ENCODE results near the gene OR2W3.

The OR2W3 gene

DNA sequence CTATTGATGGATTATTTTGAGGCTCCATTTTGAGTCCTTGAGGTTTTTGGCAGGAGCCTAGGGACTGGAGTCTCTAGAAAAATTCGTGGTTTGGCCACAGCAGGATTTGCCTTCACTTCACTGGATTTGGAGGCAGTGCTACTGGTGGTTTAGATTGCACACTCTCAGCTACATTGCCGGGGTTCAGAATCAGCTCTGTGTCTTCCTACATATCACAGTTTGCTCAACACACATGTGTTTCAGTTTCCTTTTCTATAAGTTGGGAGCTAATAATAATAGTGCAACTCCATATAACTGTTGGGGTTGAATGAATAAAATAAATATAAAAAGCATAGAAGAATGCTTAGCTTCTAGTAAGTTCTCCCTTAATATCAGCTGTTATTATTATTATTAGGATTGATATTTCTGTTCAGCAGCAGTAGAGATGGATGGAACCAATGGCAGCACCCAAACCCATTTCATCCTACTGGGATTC lies at the start of gene OR2W3:
Gene OR2W3, plus strand, starts transcription at position 425 of the 475 bp plus-strand sequence. Its CDS starts 0 bp downstream, at position 425.
- Histone ChIP-seq H3K9ac (ENCODE audit: low read length in 5 of 5) (no peak within 1 kb of the TSS), H3K9me3 (ENCODE audit: control insufficient read depth in 5 of 5, low read length in 5 of 5) (peaks cover 0 to 7% (median 0%) of the 10 kb centered on the region in 5 donors), H3K36me3 (ENCODE audit: control insufficient read depth in 5 of 5, insufficient read depth in 5 of 5, low read length in 5 of 5) (no peaks in the 10 kb centered on the region), H3K4me1 (ENCODE audit: control insufficient read depth in 5 of 5, insufficient read depth in 5 of 5, low read length in 5 of 5) (no peaks in the 10 kb centered on the region), H3K27me3 (ENCODE audit: control insufficient read depth in 5 of 5, insufficient read depth in 4 of 5, low read length in 5 of 5) (no peaks in the 10 kb centered on the region), H3K27ac (ENCODE audit: low read depth, low read length) (no peak within 1 kb of the TSS), H3K4me3 (ENCODE audit: low read depth in 1 of 5, low read length in 5 of 5) (no peak within 1 kb of the TSS)

DNA sequence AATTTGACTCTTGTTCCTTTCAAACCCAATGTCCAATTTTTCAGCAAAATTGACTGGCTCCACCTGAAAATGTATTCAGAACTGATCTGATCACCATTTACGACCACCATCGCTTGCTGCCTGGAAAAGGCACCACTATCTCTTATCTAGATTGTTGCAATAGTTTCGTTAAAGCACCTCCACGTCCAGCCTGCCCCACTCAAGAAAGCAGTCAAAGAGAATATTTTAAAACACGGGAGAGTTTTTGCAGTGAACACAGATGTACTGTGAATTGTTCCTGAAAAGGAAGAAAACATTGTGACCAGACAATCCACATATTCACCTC lies 49.7 kb upstream of the OR2W3 start:
- Histone ChIP-seq H3K9me3 (ENCODE audit: control insufficient read depth in 5 of 5, low read length in 5 of 5) (peaks cover 0 to 6% (median 0%) of the 10 kb centered on the region in 5 donors), H3K27me3 (ENCODE audit: control insufficient read depth in 5 of 5, insufficient read depth in 4 of 5, low read length in 5 of 5) (no peaks in the 10 kb centered on the region), H3K9ac (ENCODE audit: low read length in 5 of 5) (no peak overlapping the region), H3K4me1 (ENCODE audit: control insufficient read depth in 5 of 5, insufficient read depth in 5 of 5, low read length in 5 of 5) (no peaks in the 10 kb centered on the region), H3K36me3 (ENCODE audit: control insufficient read depth in 5 of 5, insufficient read depth in 5 of 5, low read length in 5 of 5) (no peaks in the 10 kb centered on the region), H3K27ac (ENCODE audit: low read depth, low read length) (no peak overlapping the region), H3K4me3 (ENCODE audit: low read depth in 1 of 5, low read length in 5 of 5) (no peak overlapping the region)

DNA sequence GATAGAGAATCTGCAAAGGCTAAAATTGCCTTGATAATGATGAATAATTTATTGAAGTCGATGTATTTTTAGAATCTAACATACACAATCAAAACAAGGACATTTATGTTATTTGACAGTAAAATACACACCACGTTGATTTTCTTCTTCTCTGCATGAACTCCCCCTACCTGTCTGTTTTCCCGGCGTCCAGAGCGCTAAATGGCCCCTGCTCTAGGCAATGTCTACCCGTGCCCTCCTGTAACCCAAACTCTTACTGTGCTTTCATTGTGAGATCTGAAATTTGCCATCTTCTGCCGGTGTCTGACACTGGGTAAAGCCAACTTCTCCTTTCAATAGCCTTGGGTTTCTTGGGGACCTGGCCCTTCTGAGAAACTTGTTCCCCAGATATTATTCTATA lies 47.0 kb upstream of the OR2W3 start:
- no peaks in the 10 kb centered on the region for H3K36me3 ChIP-seq (ENCODE audit: control insufficient read depth in 5 of 5, insufficient read depth in 5 of 5, low read length in 5 of 5)
- no peak overlapping the region for H3K9ac ChIP-seq (ENCODE audit: low read length in 5 of 5)
- H3K4me1 ChIP-seq (ENCODE audit: control insufficient read depth in 5 of 5, insufficient read depth in 5 of 5, low read length in 5 of 5): peaks cover 0 to 5% (median 0%) of the 10 kb centered on the region in 5 donors
- no peaks in the 10 kb centered on the region for H3K27me3 ChIP-seq (ENCODE audit: control insufficient read depth in 5 of 5, insufficient read depth in 4 of 5, low read length in 5 of 5)
- no peak overlapping the region for H3K27ac ChIP-seq (ENCODE audit: low read depth, low read length)
- H3K9me3 ChIP-seq (ENCODE audit: control insufficient read depth in 5 of 5, low read length in 5 of 5): no peaks in the 10 kb centered on the region
- no peak overlapping the region for H3K4me3 ChIP-seq (ENCODE audit: low read depth in 1 of 5, low read length in 5 of 5)

DNA sequence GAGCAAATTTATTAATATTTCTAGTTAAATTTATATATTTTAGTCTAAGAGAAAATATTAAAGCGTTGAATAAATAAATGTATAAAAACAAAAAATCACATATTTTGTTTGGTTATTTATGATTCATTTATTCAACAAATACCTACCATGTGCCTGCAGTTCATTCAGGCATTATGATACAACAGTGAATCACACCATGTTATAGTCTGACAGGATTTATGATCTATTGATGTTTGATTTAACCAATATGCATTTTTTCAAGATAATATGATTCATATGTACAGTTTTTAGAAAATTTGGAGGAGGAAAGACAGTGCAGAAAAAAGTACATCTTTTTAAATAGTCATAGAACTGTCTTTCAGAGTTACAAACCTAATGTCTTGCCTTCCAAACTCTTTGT lies 45.8 kb upstream of the OR2W3 start:
- H3K27ac ChIP-seq (ENCODE audit: low read depth, low read length): no peak overlapping the region
- no peak overlapping the region for H3K9ac ChIP-seq (ENCODE audit: low read length in 5 of 5)
- H3K36me3 ChIP-seq (ENCODE audit: control insufficient read depth in 5 of 5, insufficient read depth in 5 of 5, low read length in 5 of 5): no peaks in the 10 kb centered on the region
- no peak overlapping the region for H3K4me3 ChIP-seq (ENCODE audit: low read depth in 1 of 5, low read length in 5 of 5)
- no peaks in the 10 kb centered on the region for H3K9me3 ChIP-seq (ENCODE audit: control insufficient read depth in 5 of 5, low read length in 5 of 5)
- H3K27me3 ChIP-seq (ENCODE audit: control insufficient read depth in 5 of 5, insufficient read depth in 4 of 5, low read length in 5 of 5): no peaks in the 10 kb centered on the region
- H3K4me1 ChIP-seq (ENCODE audit: control insufficient read depth in 5 of 5, insufficient read depth in 5 of 5, low read length in 5 of 5): peaks cover 0 to 5% (median 0%) of the 10 kb centered on the region in 5 donors

DNA sequence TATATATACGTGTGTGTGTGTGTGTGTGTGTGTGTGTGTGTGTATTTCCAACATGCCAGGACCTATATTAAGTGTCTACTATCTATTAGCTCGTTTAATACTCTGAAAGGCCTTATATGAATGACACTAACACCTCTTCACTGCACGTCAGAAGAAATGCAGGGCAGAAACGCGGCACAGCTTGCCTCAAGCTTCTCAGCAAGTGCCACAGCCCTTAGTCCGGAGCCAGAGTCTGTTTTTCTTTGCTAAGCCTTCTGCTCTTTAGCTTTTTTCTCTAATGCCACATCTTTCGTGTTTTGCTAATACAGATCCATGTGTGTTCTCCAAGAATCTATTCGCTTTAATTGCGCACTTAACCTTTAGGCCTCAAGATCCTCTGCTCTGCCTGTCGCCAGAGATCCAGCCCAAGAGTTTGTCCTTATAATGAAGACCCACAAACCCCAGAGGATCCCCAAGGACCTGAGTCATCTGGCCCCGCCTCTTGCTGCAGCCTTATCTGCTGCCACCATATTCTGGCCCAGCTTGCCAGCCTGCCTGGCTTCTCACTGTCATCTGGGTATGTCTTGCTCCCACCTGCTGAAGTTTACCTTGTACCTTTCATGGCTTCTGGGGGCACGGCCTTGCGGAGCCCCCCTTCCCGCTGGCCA lies 40.4 kb upstream of the OR2W3 start:
- H3K36me3 ChIP-seq (ENCODE audit: control insufficient read depth in 5 of 5, insufficient read depth in 5 of 5, low read length in 5 of 5): no peaks in the 10 kb centered on the region
- peaks cover 5 to 16% (median 9%) of the 10 kb centered on the region in 5 donors for H3K27me3 ChIP-seq (ENCODE audit: control insufficient read depth in 5 of 5, insufficient read depth in 4 of 5, low read length in 5 of 5)
- no peak overlapping the region for H3K27ac ChIP-seq (ENCODE audit: low read depth, low read length)
- H3K4me3 ChIP-seq (ENCODE audit: low read depth in 1 of 5, low read length in 5 of 5): no peak overlapping the region
- no peak overlapping the region for H3K9ac ChIP-seq (ENCODE audit: low read length in 5 of 5)
- peaks cover 0 to 2% (median 0%) of the 10 kb centered on the region in 5 donors for H3K9me3 ChIP-seq (ENCODE audit: control insufficient read depth in 5 of 5, low read length in 5 of 5)
- H3K4me1 ChIP-seq (ENCODE audit: control insufficient read depth in 5 of 5, insufficient read depth in 5 of 5, low read length in 5 of 5): peaks cover 0 to 20% (median 6%) of the 10 kb centered on the region in 5 donors

DNA sequence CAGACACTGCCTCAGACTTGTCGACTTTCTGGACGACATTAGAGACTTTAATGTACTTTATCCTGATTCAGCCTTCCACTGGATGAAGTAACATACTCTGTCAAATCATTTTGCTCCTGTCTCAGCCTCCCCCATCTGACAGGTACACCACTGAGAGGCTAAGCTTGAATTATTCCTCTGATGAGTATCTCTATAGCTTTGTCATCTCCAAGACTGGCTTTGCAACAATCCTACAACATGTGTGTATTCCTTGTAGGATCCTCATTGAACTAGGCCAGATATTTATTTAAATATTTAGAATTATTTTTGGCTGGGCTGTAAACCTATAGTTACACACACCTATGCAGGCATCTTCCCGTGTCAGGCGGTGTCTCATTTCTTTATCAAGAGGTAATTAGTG lies 39.5 kb upstream of the OR2W3 start:
- H3K9me3 ChIP-seq (ENCODE audit: control insufficient read depth in 5 of 5, low read length in 5 of 5): peaks cover 0 to 2% (median 0%) of the 10 kb centered on the region in 5 donors
- no peak overlapping the region for H3K9ac ChIP-seq (ENCODE audit: low read length in 5 of 5)
- H3K36me3 ChIP-seq (ENCODE audit: control insufficient read depth in 5 of 5, insufficient read depth in 5 of 5, low read length in 5 of 5): no peaks in the 10 kb centered on the region
- H3K4me3 ChIP-seq (ENCODE audit: low read depth in 1 of 5, low read length in 5 of 5): no peak overlapping the region
- H3K4me1 ChIP-seq (ENCODE audit: control insufficient read depth in 5 of 5, insufficient read depth in 5 of 5, low read length in 5 of 5): peaks cover 0 to 20% (median 6%) of the 10 kb centered on the region in 5 donors
- no peak overlapping the region for H3K27ac ChIP-seq (ENCODE audit: low read depth, low read length)
- peaks cover 5 to 16% (median 9%) of the 10 kb centered on the region in 5 donors for H3K27me3 ChIP-seq (ENCODE audit: control insufficient read depth in 5 of 5, insufficient read depth in 4 of 5, low read length in 5 of 5)

DNA sequence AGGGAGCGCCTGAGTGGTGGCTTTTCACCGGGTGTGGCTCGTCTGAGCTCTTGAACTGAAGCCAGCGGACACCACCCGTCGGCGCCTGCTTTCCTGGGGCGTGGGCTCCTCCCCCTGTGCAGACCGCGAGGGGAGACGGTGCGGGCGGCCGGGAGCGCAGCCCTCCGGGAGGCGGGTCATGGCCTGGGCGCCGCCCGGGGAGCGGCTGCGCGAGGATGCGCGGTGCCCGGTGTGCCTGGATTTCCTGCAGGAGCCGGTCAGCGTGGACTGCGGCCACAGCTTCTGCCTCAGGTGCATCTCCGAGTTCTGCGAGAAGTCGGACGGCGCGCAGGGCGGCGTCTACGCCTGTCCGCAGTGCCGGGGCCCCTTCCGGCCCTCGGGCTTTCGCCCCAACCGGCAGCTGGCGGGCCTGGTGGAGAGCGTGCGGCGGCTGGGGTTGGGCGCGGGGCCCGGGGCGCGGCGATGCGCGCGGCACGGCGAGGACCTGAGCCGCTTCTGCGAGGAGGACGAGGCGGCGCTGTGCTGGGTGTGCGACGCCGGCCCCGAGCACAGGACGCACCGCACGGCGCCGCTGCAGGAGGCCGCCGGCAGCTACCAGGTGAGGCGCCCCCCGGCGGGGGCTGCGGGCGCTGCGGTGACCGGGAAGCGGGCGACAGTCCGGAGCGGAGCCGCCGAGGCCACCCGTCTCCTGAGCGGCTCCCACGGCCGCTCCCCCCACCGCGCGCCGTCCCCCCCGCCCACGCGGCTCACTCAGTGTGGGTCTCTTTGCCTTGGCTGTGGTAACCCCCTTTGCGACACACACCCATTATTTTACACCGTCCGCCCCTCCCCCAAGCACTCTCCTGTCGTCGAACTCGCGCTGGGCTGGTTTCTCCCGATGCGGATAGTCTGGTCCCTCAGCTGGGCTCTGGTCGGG lies 38.1 kb upstream of the OR2W3 start, which contains the start of gene TRIM58:
Gene TRIM58, plus strand, starts transcription at position 119 of the 916 bp plus-strand sequence. Its CDS starts 60 bp downstream, at position 179.
- Histone ChIP-seq H3K9me3 (ENCODE audit: control insufficient read depth in 5 of 5, low read length in 5 of 5) (peaks cover 0 to 2% (median 0%) of the 10 kb centered on the region in 5 donors), H3K27ac (ENCODE audit: low read depth, low read length) (no peak within 1 kb of the TSS), H3K4me1 (ENCODE audit: control insufficient read depth in 5 of 5, insufficient read depth in 5 of 5, low read length in 5 of 5) (peaks cover 0 to 15% (median 6%) of the 10 kb centered on the region in 5 donors), H3K36me3 (ENCODE audit: control insufficient read depth in 5 of 5, insufficient read depth in 5 of 5, low read length in 5 of 5) (no peaks in the 10 kb centered on the region), H3K27me3 (ENCODE audit: control insufficient read depth in 5 of 5, insufficient read depth in 4 of 5, low read length in 5 of 5) (peaks cover 5 to 16% (median 9%) of the 10 kb centered on the region in 5 donors), H3K4me3 (ENCODE audit: low read depth in 1 of 5, low read length in 5 of 5) (peak within 1 kb of the TSS; percentile 26 to 62 (median 47)), H3K9ac (ENCODE audit: low read length in 5 of 5) (no peak within 1 kb of the TSS)

DNA sequence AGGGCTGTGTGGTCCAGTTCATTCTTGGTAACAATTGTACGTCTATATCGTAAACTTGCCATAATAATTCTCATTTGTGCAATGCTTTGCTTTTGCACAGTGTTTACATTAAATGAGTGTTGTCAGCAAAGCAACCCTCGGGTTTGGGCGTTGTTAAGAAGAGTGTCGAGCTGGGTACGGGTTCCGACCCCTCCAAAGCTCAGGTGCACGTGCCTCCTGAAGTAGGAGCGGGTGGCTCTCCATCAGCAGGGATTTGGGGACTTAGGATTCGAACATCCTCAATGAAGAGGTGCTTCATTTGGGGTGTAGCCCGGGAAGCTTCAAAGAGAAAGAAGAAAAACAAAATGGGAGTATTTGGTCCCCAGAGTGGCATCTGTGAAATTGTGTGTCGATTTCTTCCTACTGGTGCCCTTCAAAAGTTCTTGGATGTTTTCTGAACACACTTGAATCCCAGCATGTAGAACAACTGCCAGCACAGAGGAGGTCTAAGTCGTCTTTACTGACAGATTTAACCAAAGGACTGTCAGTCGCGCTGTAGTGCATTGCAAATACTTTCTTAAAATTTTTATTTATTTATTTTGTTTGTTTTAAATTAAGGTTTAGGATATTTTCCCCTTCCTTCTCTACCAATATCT lies 37.3 kb upstream of the OR2W3 start:
- H3K4me1 ChIP-seq (ENCODE audit: control insufficient read depth in 5 of 5, insufficient read depth in 5 of 5, low read length in 5 of 5): peaks cover 0 to 15% (median 6%) of the 10 kb centered on the region in 5 donors
- H3K9ac ChIP-seq (ENCODE audit: low read length in 5 of 5): no peak overlapping the region
- no peak overlapping the region for H3K27ac ChIP-seq (ENCODE audit: low read depth, low read length)
- peaks cover 5 to 16% (median 9%) of the 10 kb centered on the region in 5 donors for H3K27me3 ChIP-seq (ENCODE audit: control insufficient read depth in 5 of 5, insufficient read depth in 4 of 5, low read length in 5 of 5)
- peak overlapping the region; percentile 26 to 62 (median 47) for H3K4me3 ChIP-seq (ENCODE audit: low read depth in 1 of 5, low read length in 5 of 5)
- H3K36me3 ChIP-seq (ENCODE audit: control insufficient read depth in 5 of 5, insufficient read depth in 5 of 5, low read length in 5 of 5): no peaks in the 10 kb centered on the region
- peaks cover 0 to 2% (median 0%) of the 10 kb centered on the region in 5 donors for H3K9me3 ChIP-seq (ENCODE audit: control insufficient read depth in 5 of 5, low read length in 5 of 5)

DNA sequence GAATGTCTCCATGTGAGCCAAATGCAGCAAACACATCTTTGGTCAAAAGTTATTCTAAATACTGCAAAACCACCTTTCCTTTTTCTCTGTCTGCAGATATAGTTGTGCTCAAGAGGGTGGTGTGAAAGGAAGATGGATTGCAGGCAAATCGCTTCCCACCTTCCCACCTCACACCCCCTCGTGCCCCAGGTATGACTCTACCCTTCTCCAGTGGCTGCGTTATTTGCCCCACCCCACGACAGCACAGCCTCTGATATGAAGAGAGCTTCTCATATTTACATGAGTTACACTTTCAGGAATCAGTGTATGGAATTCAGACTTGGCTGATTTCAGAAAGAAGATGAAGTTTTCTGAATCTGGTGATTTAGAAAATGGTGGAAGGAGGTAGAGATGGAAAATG lies 32.6 kb upstream of the OR2W3 start:
- Histone ChIP-seq H3K4me3 (ENCODE audit: low read depth in 1 of 5, low read length in 5 of 5) (no peak overlapping the region), H3K4me1 (ENCODE audit: control insufficient read depth in 5 of 5, insufficient read depth in 5 of 5, low read length in 5 of 5) (peaks cover 0 to 5% (median 0%) of the 10 kb centered on the region in 5 donors), H3K36me3 (ENCODE audit: control insufficient read depth in 5 of 5, insufficient read depth in 5 of 5, low read length in 5 of 5) (no peaks in the 10 kb centered on the region), H3K27me3 (ENCODE audit: control insufficient read depth in 5 of 5, insufficient read depth in 4 of 5, low read length in 5 of 5) (peaks cover under 1 to 6% (median 4%) of the 10 kb centered on the region in 5 donors), H3K9ac (ENCODE audit: low read length in 5 of 5) (no peak overlapping the region), H3K27ac (ENCODE audit: low read depth, low read length) (no peak overlapping the region), H3K9me3 (ENCODE audit: control insufficient read depth in 5 of 5, low read length in 5 of 5) (no peaks in the 10 kb centered on the region)
